Osteoblast (primary cell): ENCODE measurements around the gene ITCH. TPM values are rescaled to one million over a fixed set of nuclear protein-coding genes. Genes with fewer than 3 reads are reported as not detected.
"Not testable (repeated sequence)": the region's sequence is repeated elsewhere in the genome, so short reads cannot be mapped to it uniquely, and the experiment has no call there.

Experiments
- DNase-seq: peaks from one replicate; pipeline ENCODE4 v3.0.0; 2011; ENCODE audit warnings: low spot score, mixed read lengths; ENCODE audit not compliant: insufficient read length; ENCODE audit errors: missing footprints
- H2AFZ ChIP-seq: 2 replicates; pipeline ENCODE4 v1.6.0; 2011; ENCODE audit warnings: mild to moderate bottlenecking, low read length
- H3K27ac ChIP-seq: 2 replicates; pipeline ENCODE4 v1.5.1; 2011; ENCODE audit warnings: mild to moderate bottlenecking, low read depth, low read length, moderate library complexity
- H3K27me3 ChIP-seq: 2 replicates; pipeline ENCODE4 v1.6.0; 2012; ENCODE audit warnings: mild to moderate bottlenecking, control low read depth, inconsistent platforms, low read length, moderate library complexity; ENCODE audit not compliant: insufficient read depth
- H3K36me3 ChIP-seq: 2 replicates; pipeline ENCODE4 v1.5.1; 2011; ENCODE audit warnings: mild to moderate bottlenecking, low read length, control low read depth, moderate library complexity; ENCODE audit not compliant: insufficient read depth
- H3K4me1 ChIP-seq: 2 replicates; pipeline ENCODE4 v1.5.1; 2011; ENCODE audit warnings: mild to moderate bottlenecking, low read length, control low read depth, moderate library complexity; ENCODE audit not compliant: insufficient read depth
- H3K4me2 ChIP-seq: 2 replicates; pipeline ENCODE4 v1.6.0; 2011; ENCODE audit warnings: mild to moderate bottlenecking, low read length; ENCODE audit not compliant: insufficient read depth
- H3K4me3 ChIP-seq: fragments of 200-600 bp; sonication (generic); 3 replicates; pipeline ENCODE4 v1.5.1; 2012; ENCODE audit warnings: mild to moderate bottlenecking, low read length, inconsistent platforms; ENCODE audit not compliant: insufficient read depth
- H3K79me2 ChIP-seq: 2 replicates; pipeline ENCODE4 v1.6.0; 2012; ENCODE audit warnings: mild to moderate bottlenecking, low read length, control low read depth, inconsistent platforms; ENCODE audit not compliant: insufficient read depth
- H3K9me3 ChIP-seq: 2 replicates; pipeline ENCODE4 v1.5.1; 2011; ENCODE audit warnings: low read depth, low read length, control low read depth
- H4K20me1 ChIP-seq: 2 replicates; pipeline ENCODE4 v1.6.0; 2012; ENCODE audit warnings: mild to moderate bottlenecking, low read length, control low read depth; ENCODE audit not compliant: insufficient read depth
- CTCF ChIP-seq: IDR thresholded peaks from 2 replicates; pipeline ENCODE4 v1.5.1; 2011; ENCODE audit warnings: mild to moderate bottlenecking, low read depth, low read length, moderate library complexity; ENCODE audit errors: extremely low read depth
- total RNA-seq: library from RNA; depleted of rRNA; stranded (reverse); fragments of >200 nt; gene quantifications from 2 replicates; pipeline ENCODE4 v1.2.3, GENCODE V29; 2012

Gene ITCH
- total RNA-seq, 1 donor, result 79.3 TPM

- Histone ChIP-seq H3K27me3 (no peaks in the 10 kb centered on the region), H3K9me3 (no peaks in the 10 kb centered on the region), H3K4me2 (no peak overlapping the region), H3K36me3 (no peaks in the 10 kb centered on the region), H4K20me1 (no peaks in the 10 kb centered on the region), H3K4me3 (no peak overlapping the region), H3K79me2 (no peaks in the 10 kb centered on the region), H3K4me1 (peaks cover 7% of the 10 kb centered on the region), H3K27ac (no peak overlapping the region), H2AFZ (no peak overlapping the region)
- no peak for DNase-seq
- TF ChIP-seq CTCF, result no peak
Measured at GRCh38 chr20:34333786-34334185, 29.3 kb upstream of the ITCH start.

- no peak overlapping the region for H3K4me2 ChIP-seq
- H3K27ac ChIP-seq, result no peak overlapping the region
- no peaks in the 10 kb centered on the region for H3K27me3 ChIP-seq
- no peak for TF ChIP-seq CTCF
- no peaks in the 10 kb centered on the region for H4K20me1 ChIP-seq
- no peaks in the 10 kb centered on the region for H3K9me3 ChIP-seq
- H3K36me3 ChIP-seq, result no peaks in the 10 kb centered on the region
- peak overlapping the region; percentile 31 for H2AFZ ChIP-seq
- DNase-seq, result no peak
- no peaks in the 10 kb centered on the region for H3K79me2 ChIP-seq
- H3K4me3 ChIP-seq, result no peak overlapping the region
- H3K4me1 ChIP-seq, result peaks cover 7% of the 10 kb centered on the region
Measured at GRCh38 chr20:34334654-34335407, 28.2 kb upstream of the ITCH start.

- H3K79me2 ChIP-seq, result no peaks in the 10 kb centered on the region
- H3K4me3 ChIP-seq, result no peak overlapping the region
- DNase-seq, result no peak
- H3K27me3 ChIP-seq, result no peaks in the 10 kb centered on the region
- no peak overlapping the region for H2AFZ ChIP-seq
- no peaks in the 10 kb centered on the region for H3K9me3 ChIP-seq
- no peak for TF ChIP-seq CTCF
- H3K36me3 ChIP-seq, result no peaks in the 10 kb centered on the region
- H3K4me2 ChIP-seq, result no peak overlapping the region
- no peak overlapping the region for H3K27ac ChIP-seq
- H3K4me1 ChIP-seq, result peaks cover 7% of the 10 kb centered on the region
- H4K20me1 ChIP-seq, result no peaks in the 10 kb centered on the region
Measured at GRCh38 chr20:34337544-34337943, 25.5 kb upstream of the ITCH start.

GRCh38 chr20:34337982-34338726, 24.9 kb upstream of the ITCH start:
- no peak for DNase-seq
- H3K9me3 ChIP-seq, result no peaks in the 10 kb centered on the region
- H3K27ac ChIP-seq, result no peak overlapping the region
- no peak overlapping the region for H3K4me2 ChIP-seq
- no peaks in the 10 kb centered on the region for H3K79me2 ChIP-seq
- no peak overlapping the region for H2AFZ ChIP-seq
- no peak overlapping the region for H3K4me3 ChIP-seq
- no peaks in the 10 kb centered on the region for H3K27me3 ChIP-seq
- peaks cover 7% of the 10 kb centered on the region for H3K4me1 ChIP-seq
- no peaks in the 10 kb centered on the region for H3K36me3 ChIP-seq
- no peaks in the 10 kb centered on the region for H4K20me1 ChIP-seq
- no peak for TF ChIP-seq CTCF

- H3K4me2 ChIP-seq, H3K79me2 ChIP-seq, H3K4me3 ChIP-seq: not testable (repeated sequence)
Measured at GRCh38 chr20:34340726-34341125, 22.3 kb upstream of the ITCH start.

GRCh38 chr20:34341199-34341598, 21.9 kb upstream of the ITCH start:
- not testable (repeated sequence) for H3K36me3 ChIP-seq, DNase-seq, H3K79me2 ChIP-seq, H3K27me3 ChIP-seq, H3K4me1 ChIP-seq, H3K27ac ChIP-seq, H3K4me2 ChIP-seq, H4K20me1 ChIP-seq, H2AFZ ChIP-seq, H3K9me3 ChIP-seq, H3K4me3 ChIP-seq

More at GRCh38 chr20:34340726-34341125, 22.3 kb upstream of the ITCH start:
- DNase-seq, H3K36me3 ChIP-seq, H3K27ac ChIP-seq, H3K4me1 ChIP-seq, H3K27me3 ChIP-seq, H3K9me3 ChIP-seq, H4K20me1 ChIP-seq, H2AFZ ChIP-seq: not testable (repeated sequence)
